Measurements from ENCODE around the gene ZFAND3. TPM values are rescaled to one million over a fixed set of nuclear protein-coding genes. Genes with fewer than 3 reads are reported as not detected.

ZFAND3 gene
- total RNA-seq, 1 experiment from 2014 or later = 75.0 TPM

GRCh38 chr6:37831457-37831856 lies 11.9 kb downstream of the ZFAND3 start:
- peaks cover 7% of the 10 kb centered on the region for H3K36me3 Mint-ChIP-seq (ENCODE audit: insufficient read depth, unreplicated experiment)
- peaks cover 38% of the 10 kb centered on the region for H3K4me1 Mint-ChIP-seq (ENCODE audit: low read depth, unreplicated experiment)
- TF ChIP-seq CTCF (IDR thresholded peaks at IDR 0.05; ENCODE audit: unreplicated experiment) = no peak
- H3K27ac Mint-ChIP-seq (ENCODE audit: unreplicated experiment) = no peak overlapping the region
- H3K27me3 Mint-ChIP-seq (ENCODE audit: unreplicated experiment) = no peaks in the 10 kb centered on the region
- peaks cover 4% of the 10 kb centered on the region for H3K9me3 Mint-ChIP-seq (ENCODE audit: low read depth, unreplicated experiment)
- H3K4me3 Mint-ChIP-seq (ENCODE audit: low read depth, unreplicated experiment) = no peak overlapping the region
- no TSS peak for BruUV-seq (replicated peaks)
- DNase-seq = no peak
- CTCF ChIA-PET = interaction anchor here (0.6 to 1.2 kb wide), 2 partner anchors 14 to 23 kb away, joined by 4 to 5 read pairs; no protein-coding TSS in a partner anchor
- intact Hi-C loops (cut with micrococcal nuclease; ENCODE audit: unreplicated experiment) = no loop called here

GRCh38 chr6:37835923-37836322 lies 16.4 kb downstream of the ZFAND3 start:
- no peak overlapping the region for H3K4me3 Mint-ChIP-seq (ENCODE audit: low read depth, unreplicated experiment)
- H3K36me3 Mint-ChIP-seq (ENCODE audit: insufficient read depth, unreplicated experiment) = peaks cover 13% of the 10 kb centered on the region
- no peak for TF ChIP-seq CTCF (IDR thresholded peaks at IDR 0.05; ENCODE audit: unreplicated experiment)
- H3K27me3 Mint-ChIP-seq (ENCODE audit: unreplicated experiment) = no peaks in the 10 kb centered on the region
- intact Hi-C loops (cut with micrococcal nuclease; ENCODE audit: unreplicated experiment) = no loop called here
- H3K4me1 Mint-ChIP-seq (ENCODE audit: low read depth, unreplicated experiment) = peaks cover 32% of the 10 kb centered on the region
- BruUV-seq (replicated peaks) = no TSS peak
- no peak for DNase-seq
- H3K27ac Mint-ChIP-seq (ENCODE audit: unreplicated experiment) = no peak overlapping the region
- peaks cover 4% of the 10 kb centered on the region for H3K9me3 Mint-ChIP-seq (ENCODE audit: low read depth, unreplicated experiment)
- CTCF ChIA-PET = no interaction called here

- intact Hi-C loops (cut with micrococcal nuclease; ENCODE audit: unreplicated experiment) = no loop called here
- Mint-ChIP-seq H3K4me3 (ENCODE audit: low read depth, unreplicated experiment) (no peak overlapping the region), H3K27ac (ENCODE audit: unreplicated experiment) (no peak overlapping the region), H3K36me3 (ENCODE audit: insufficient read depth, unreplicated experiment) (peaks cover 13% of the 10 kb centered on the region), H3K27me3 (ENCODE audit: unreplicated experiment) (no peaks in the 10 kb centered on the region), H3K9me3 (ENCODE audit: low read depth, unreplicated experiment) (peaks cover 4% of the 10 kb centered on the region), H3K4me1 (ENCODE audit: low read depth, unreplicated experiment) (peaks cover 26% of the 10 kb centered on the region)
- CTCF ChIA-PET = no interaction called here
- DNase-seq = no peak
- no TSS peak for BruUV-seq (replicated peaks)
- no peak for TF ChIP-seq CTCF (IDR thresholded peaks at IDR 0.05; ENCODE audit: unreplicated experiment)
Measured at GRCh38 chr6:37838219-37838921, 18.8 kb downstream of the ZFAND3 start.

- peaks cover 42% of the 10 kb centered on the region for H3K4me1 Mint-ChIP-seq (ENCODE audit: low read depth, unreplicated experiment)
- no peak for DNase-seq
- H3K27me3 Mint-ChIP-seq (ENCODE audit: unreplicated experiment) = no peaks in the 10 kb centered on the region
- CTCF ChIA-PET = no interaction called here
- H3K36me3 Mint-ChIP-seq (ENCODE audit: insufficient read depth, unreplicated experiment) = peaks cover 11% of the 10 kb centered on the region
- no peak for TF ChIP-seq CTCF (IDR thresholded peaks at IDR 0.05; ENCODE audit: unreplicated experiment)
- BruUV-seq (replicated peaks) = no TSS peak
- no peak overlapping the region for H3K4me3 Mint-ChIP-seq (ENCODE audit: low read depth, unreplicated experiment)
- intact Hi-C loops (cut with micrococcal nuclease; ENCODE audit: unreplicated experiment) = no loop called here
- no peaks in the 10 kb centered on the region for H3K9me3 Mint-ChIP-seq (ENCODE audit: low read depth, unreplicated experiment)
- peak overlapping the region; percentile 44 for H3K27ac Mint-ChIP-seq (ENCODE audit: unreplicated experiment)
Measured at GRCh38 chr6:37840143-37840939, 20.8 kb downstream of the ZFAND3 start.

Data from Calu3 (cell line).